HepG2 (cell line): ENCODE measurements around the gene CD9. TPM values are rescaled to one million over a fixed set of nuclear protein-coding genes. Genes with fewer than 3 reads are reported as not detected.

ENCODE experiments used
- ATAC-seq: fragments of 200-7000 bp; cut with Tn5 transposase; 3 replicates; pipeline ENCODE4 v1.9.1; 2020; ENCODE audit warnings: mild to moderate bottlenecking, moderate library complexity
- BruUV-seq: library from RNA; stranded (reverse); fragments of 400-500 nt; replicated peaks from 2 replicates; lab custom pipeline; 2021; lab: Mats Ljungman, UMichigan
- CTCF ChIA-PET: fragments of 300-600 bp; formaldehyde crosslinking; extraction: SDS; loops from one replicate; lab custom pipeline; 2021; ENCODE audit warnings: low total read pairs, inconsistent platforms, low intra/inter-chr PET ratio; lab: Yijun Ruan, JAX
- POLR2A ChIA-PET: fragments of 350-600 bp; sonication (Branson Sonifier 250); formaldehyde crosslinking; loops from one replicate; lab custom pipeline; 2020; ENCODE audit warnings: antibody characterized with exemption, inconsistent platforms; lab: Yijun Ruan, JAX
- DNase-seq: peaks from one replicate; pipeline ENCODE4 v3.0.0-alpha.2; 2015; ENCODE audit warnings: low spot score
- FAIRE-seq: peaks from 3 replicates; lab custom pipeline; 2011; peaks lifted over from hg19 to GRCh38; lab: Jason Lieb, UNC
- H2AFZ ChIP-seq: one replicate; pipeline ENCODE4 v1.6.1; 2011; ENCODE audit warnings: low read length, inconsistent platforms
- H3K27ac ChIP-seq: fragments of 300-600 bp; 3 replicates; pipeline ENCODE4 v1.8.0; 2011; ENCODE audit warnings: mixed run types, mild to moderate bottlenecking, mixed read lengths, low read length, inconsistent platforms; ENCODE audit not compliant: insufficient read depth; ENCODE audit errors: extremely low read length
- H3K27me3 ChIP-seq, 2 experiments: fragments of 200-600 bp in 1 of 2; 2 replicates in 1 of 2; 3 replicates in 1 of 2; pipeline versions ENCODE4 v1.6.0 to v1.8.0; 2011; ENCODE audit warnings: low read length in 2 of 2, mild to moderate bottlenecking in 2 of 2, moderate library complexity in 2 of 2, inconsistent platforms in 1 of 2; ENCODE audit not compliant: insufficient read depth in 2 of 2, control insufficient read depth in 1 of 2
- H3K36me3 ChIP-seq, 2 experiments: fragments of 200-600 bp in 1 of 2; replicated peaks in 1 of 2; 2 replicates in 1 of 2; 3 replicates in 1 of 2; pipeline versions ENCODE4 v1.5.1 to v1.8.0; 2011; ENCODE audit warnings: low read length in 2 of 2, inconsistent platforms in 1 of 2; ENCODE audit not compliant: insufficient read depth in 2 of 2, control insufficient read depth in 1 of 2
- H3K4me1 ChIP-seq: 2 replicates; pipeline ENCODE4 v1.5.1; 2012; ENCODE audit warnings: low read length, inconsistent platforms; ENCODE audit not compliant: insufficient read depth
- H3K4me2 ChIP-seq: 2 replicates; pipeline ENCODE4 v1.6.0; 2011; ENCODE audit warnings: low read depth, low read length, inconsistent platforms
- H3K4me3 ChIP-seq, 3 experiments: fragments of 200-600 bp in 1 of 3; sonication (generic), shearing (Covaris generic) in 1 of 3; replicated peaks in 1 of 3; 2 replicates each; pipeline ENCODE4 v1.5.1; 2011 to 2016; ENCODE audit warnings: low read length in 3 of 3, inconsistent platforms in 2 of 3, low read depth in 2 of 3, mild to moderate bottlenecking in 2 of 3, control low read depth in 1 of 3, mixed read lengths in 1 of 3; ENCODE audit not compliant: insufficient read depth in 1 of 3
- H3K79me2 ChIP-seq: one replicate; pipeline ENCODE4 v1.6.1; 2011; ENCODE audit warnings: low read length, inconsistent platforms; ENCODE audit not compliant: insufficient read depth
- H3K9ac ChIP-seq: 2 replicates; pipeline ENCODE4 v1.6.0; 2011; ENCODE audit warnings: mild to moderate bottlenecking, low read depth, low read length, inconsistent platforms; ENCODE audit not compliant: insufficient read depth
- H3K9me3 ChIP-seq: 2 replicates; pipeline ENCODE4 v1.5.1; 2012; ENCODE audit warnings: mild to moderate bottlenecking, low read length
- H4K20me1 ChIP-seq: 2 replicates; pipeline ENCODE4 v1.6.0; 2011; ENCODE audit warnings: inconsistent platforms, mild to moderate bottlenecking, low read length, moderate library complexity; ENCODE audit not compliant: insufficient read depth
- BORCS8-MEF2B ChIP-seq: sonication (generic); formaldehyde crosslinking; IDR thresholded peaks from 2 replicates; pipeline ENCODE4 v1.8.0; 2022; ENCODE audit warnings: mild to moderate bottlenecking, missing genetic modification reagents
- FOXA3 ChIP-seq: IDR thresholded peaks from 2 replicates; pipeline ENCODE4 v1.6.1; 2016; ENCODE audit warnings: missing genetic modification reagents, missing compliant biosample characterization
- HIVEP1 ChIP-seq: sonication (generic); formaldehyde crosslinking; IDR thresholded peaks from 2 replicates; pipeline ENCODE4 v1.4.0; 2020; ENCODE audit warnings: mild to moderate bottlenecking, missing genetic modification reagents
- HNRNPH1 ChIP-seq: fragments of 200-400 bp; formaldehyde crosslinking; optimal IDR thresholded peaks from 2 replicates; pipeline ENCODE3; 2017; ENCODE audit warnings: mild to moderate bottlenecking, low read depth, low read length
- HOMEZ ChIP-seq: IDR thresholded peaks from 2 replicates; pipeline ENCODE4 v1.6.1; 2016; ENCODE audit warnings: low read depth
- IRX3 ChIP-seq: sonication (generic); formaldehyde crosslinking; IDR thresholded peaks from 2 replicates; pipeline ENCODE4 v1.8.1; 2023; ENCODE audit warnings: mild to moderate bottlenecking, low read depth, missing genetic modification reagents, borderline replicate concordance
- MXD3 ChIP-seq: IDR thresholded peaks from 2 replicates; pipeline ENCODE4 v1.6.1; 2016; ENCODE audit warnings: mild to moderate bottlenecking, missing biosample characterization, missing genetic modification reagents
- NFYB ChIP-seq: sonication (generic); formaldehyde crosslinking; IDR thresholded peaks from 2 replicates; pipeline ENCODE4 v1.4.0; 2020; ENCODE audit warnings: missing genetic modification reagents
- NR2C2 ChIP-seq: sonication (generic); formaldehyde crosslinking; IDR thresholded peaks from 2 replicates; pipeline ENCODE4 v1.4.0; 2020; ENCODE audit warnings: missing genetic modification reagents, mild to moderate bottlenecking, moderate library complexity, borderline replicate concordance
- RFX3 ChIP-seq: IDR thresholded peaks from 2 replicates; pipeline ENCODE4 v1.6.1; 2016; ENCODE audit warnings: missing biosample characterization, missing genetic modification reagents
- ZNF136 ChIP-seq: sonication (generic); formaldehyde crosslinking; IDR thresholded peaks from 2 replicates; pipeline ENCODE4 v1.8.1; 2022; ENCODE audit warnings: low read depth, mild to moderate bottlenecking, moderate library complexity, missing genetic modification reagents
- ZNF276 ChIP-seq: sonication (generic); formaldehyde crosslinking; IDR thresholded peaks from 2 replicates; pipeline ENCODE4 v1.4.0; 2020; ENCODE audit warnings: mild to moderate bottlenecking, low read depth, missing genetic modification reagents
- ZNF292 ChIP-seq: sonication (generic); formaldehyde crosslinking; IDR thresholded peaks from 2 replicates; pipeline ENCODE4 v1.8.1; 2022; ENCODE audit warnings: mild to moderate bottlenecking, low read depth, missing genetic modification reagents, borderline replicate concordance
- ZNF34 ChIP-seq: sonication (generic); formaldehyde crosslinking; IDR thresholded peaks from 2 replicates; pipeline ENCODE4 v1.4.0; 2020; ENCODE audit warnings: mild to moderate bottlenecking, missing genetic modification reagents, borderline replicate concordance
- ZNF570 ChIP-seq: sonication (generic); formaldehyde crosslinking; IDR thresholded peaks from 2 replicates; pipeline ENCODE4 v1.4.0; 2020; ENCODE audit warnings: mild to moderate bottlenecking, missing genetic modification reagents, borderline replicate concordance
- ZNF777 ChIP-seq: sonication (generic); formaldehyde crosslinking; IDR thresholded peaks from 2 replicates; pipeline ENCODE4 v1.4.0; 2020; ENCODE audit warnings: missing genetic modification reagents
- ZNF781 ChIP-seq: sonication (generic); formaldehyde crosslinking; IDR thresholded peaks from 2 replicates; pipeline ENCODE4 v1.5.1; 2020; ENCODE audit warnings: borderline replicate concordance, mild to moderate bottlenecking, missing genetic modification reagents; ENCODE audit errors: not compliant biosample characterization
- ZNF816 ChIP-seq: sonication (generic); formaldehyde crosslinking; IDR thresholded peaks from 2 replicates; pipeline ENCODE4 v1.8.0; 2022; ENCODE audit warnings: missing genetic modification reagents, mild to moderate bottlenecking, borderline replicate concordance
- ZSCAN12 ChIP-seq: sonication (generic); formaldehyde crosslinking; IDR thresholded peaks from 2 replicates; pipeline ENCODE4 v1.9.0; 2021; ENCODE audit warnings: mild to moderate bottlenecking, missing genetic modification reagents
- ZSCAN22 ChIP-seq: sonication (generic); formaldehyde crosslinking; IDR thresholded peaks from 2 replicates; pipeline ENCODE4 v1.4.0; 2020; ENCODE audit warnings: mild to moderate bottlenecking, missing genetic modification reagents
- WGBS: methylation state at CpG from one replicate; pipeline ENCODE4 v1.1.6; 2017; ENCODE audit warnings: low lambda C conversion rate; 5-methylcytosine and 5-hydroxymethylcytosine counted together
- in situ Hi-C: cut with HindIII; loops from 2 replicates; pipeline ENCODE4 v1.10.0; 2017; ENCODE audit warnings: low pct_unique_long_range_greater_than_20kb; ENCODE audit not compliant: extremely low pct_ligation_motif_present
- intact Hi-C: fragments of 100-400 bp; cut with micrococcal nuclease; formaldehyde crosslinking; loops from one replicate; pipeline ENCODE4 v1.10.0; 2022; ENCODE audit not compliant: unreplicated experiment
- polyA plus RNA-seq, 8 experiments: library from polyadenylated mRNA; depleted of rRNA in 3 of 8; stranded (reverse) in 7 of 8; unstranded in 1 of 8; fragments of >200 nt; fragmentation: Illumina TruSeq in 4 of 8; extraction: Trizol in 4 of 8; gene quantifications; 2 replicates each; pipeline versions ENCODE4 v1.2.1 to v1.2.3, GENCODE V29; 2011 to 2016; ENCODE audit warnings: low read depth in 4 of 8, missing spikeins in 1 of 8, mixed read lengths in 1 of 8; ENCODE audit not compliant: insufficient read depth in 1 of 8
- total RNA-seq, 5 experiments: library from RNA; depleted of rRNA; stranded (reverse); fragments of >200 nt; fragmentation: Illumina TruSeq; extraction: Trizol; gene quantifications; 2 replicates each; pipeline ENCODE4 v1.2.3, GENCODE V29; 2016; ENCODE audit warnings: low read depth in 1 of 5

Gene CD9
- total and polyA plus RNA-seq, 2 of the 13 experiments (the other 11 are each of a cell fraction or from before 2014, with no cell fraction given) = 5.8 to 38.3 TPM

GRCh38 chr12:6180268-6181051 lies 19.7 kb upstream of the CD9 start:
- no TSS peak for BruUV-seq
- peaks cover 0 to 5% of the 10 kb centered on the region in 2 experiments; a peak in 2 of 5 replicates for H3K27me3 ChIP-seq
- CTCF ChIA-PET = no interaction called here
- H3K4me3 ChIP-seq = peak overlapping the region in 1 of 3 experiments; percentile 49; a peak in 1 of 6 replicates
- DNase-seq (peak; percentile 76), ATAC-seq (peak; percentile 45), FAIRE-seq (peak; percentile 44)
- POLR2A ChIA-PET = no interaction called here
- in situ Hi-C loops (loop anchor here (5.0 kb wide), 1 partner anchor 118 kb away; no protein-coding TSS in a partner anchor), intact Hi-C loops (loop anchor here (5.0 kb wide), 1 partner anchor 118 kb away; no protein-coding TSS in a partner anchor)
- peaks cover 4% of the 10 kb centered on the region for H3K79me2 ChIP-seq
- H3K9ac ChIP-seq = peak overlapping the region; percentile 16
- no peak overlapping the region for H2AFZ ChIP-seq
- H3K4me2 ChIP-seq = peak overlapping the region; percentile 48
- H4K20me1 ChIP-seq = no peaks in the 10 kb centered on the region
- no peak overlapping the region for H3K27ac ChIP-seq
- 63% methylated on average over 13 of the region's 21 CpGs for WGBS
- H3K4me1 ChIP-seq = peaks cover 67% of the 10 kb centered on the region
- H3K36me3 ChIP-seq = no peaks in the 10 kb centered on the region
- H3K9me3 ChIP-seq = no peaks in the 10 kb centered on the region
- no peak for TF ChIP-seq ZNF34
- TF ChIP-seq ZNF136 = no peak
- TF ChIP-seq RFX3 (CRISPR knock-in tag) = no peak
- TF ChIP-seq ZNF292 (CRISPR knock-in tag) = peak; percentile 60; the same call in 1 of the 2 replicates
- TF ChIP-seq NFYB = no peak
- no peak for TF ChIP-seq HNRNPH1
- TF ChIP-seq ZNF276 (CRISPR knock-in tag) = peak; percentile 68; the same call in 1 of the 2 replicates
- TF ChIP-seq ZNF570 (CRISPR knock-in tag) = no peak
- no peak for TF ChIP-seq ZNF781 (CRISPR knock-in tag)
- TF ChIP-seq FOXA3 (CRISPR knock-in tag) = peak; percentile 35; the same call in 1 of the 2 replicates
- no peak for TF ChIP-seq IRX3
- no peak for TF ChIP-seq ZSCAN12 (CRISPR knock-in tag)
- no peak for TF ChIP-seq ZNF777 (CRISPR knock-in tag)
- peak; percentile 82 for TF ChIP-seq NR2C2 (CRISPR knock-in tag)
- TF ChIP-seq HOMEZ (CRISPR knock-in tag) = no peak
- TF ChIP-seq MXD3 = peak; percentile 44; the same call in 1 of the 2 replicates
- no peak for TF ChIP-seq BORCS8-MEF2B
- no peak for TF ChIP-seq ZSCAN22
- TF ChIP-seq ZNF816 (CRISPR knock-in tag) = 0 out of 2 replicates have a peak, but pooled peaks have one; percentile 46
- TF ChIP-seq HIVEP1 (CRISPR knock-in tag) = 0 out of 2 replicates have a peak, but pooled peaks have one; percentile 37
